ENCODE data around the gene GALNT7.
"Not testable (repeated sequence)": the region's sequence is repeated elsewhere in the genome, so short reads cannot be mapped to it uniquely, and the experiment has no call there.

The GALNT7 gene

DNA sequence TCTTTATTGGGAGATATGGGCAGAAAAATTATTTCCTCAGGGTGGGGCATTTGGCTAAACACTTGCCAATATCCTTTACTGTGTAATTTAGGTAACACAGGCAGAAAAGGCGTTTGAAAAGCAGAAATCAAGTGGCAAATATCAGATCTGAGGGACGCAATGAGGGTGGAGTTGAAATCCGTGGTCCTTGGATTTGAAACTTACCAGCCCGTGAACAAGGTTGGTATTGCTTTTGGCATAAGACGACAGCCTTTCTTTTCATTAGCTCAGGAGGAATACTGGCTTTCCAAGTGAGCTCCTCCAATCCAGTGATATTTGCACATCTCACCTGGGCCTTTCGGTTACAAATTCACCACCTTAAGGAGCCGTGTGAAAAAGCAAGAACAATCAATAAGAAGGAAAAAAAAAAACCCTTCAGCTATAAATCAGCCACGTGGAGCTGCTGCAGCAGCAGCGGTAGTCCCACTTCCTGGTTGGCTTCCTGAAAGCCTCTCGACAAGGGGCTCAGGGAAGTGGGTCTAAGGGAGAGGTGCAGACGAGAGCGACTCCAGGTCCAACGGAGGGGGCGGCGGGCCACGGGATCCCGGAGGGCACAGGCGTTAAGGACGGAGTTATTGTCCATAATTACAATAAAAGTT lies 734 bp upstream of the GALNT7 start:
- peak; percentile 10 to 45 for DNase-seq

DNA sequence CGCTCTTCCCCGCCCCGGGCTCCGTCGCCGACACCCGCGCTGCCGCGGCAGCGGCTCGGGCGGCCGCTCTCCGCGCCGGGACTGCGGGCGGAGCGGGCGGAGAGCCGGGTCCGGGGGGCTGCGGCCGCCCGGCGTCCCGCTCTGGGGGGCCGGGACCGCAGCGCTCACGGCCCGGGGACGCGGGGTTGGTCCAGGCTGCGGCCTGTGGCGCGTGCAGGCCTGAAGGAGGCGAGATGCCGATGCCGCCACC lies 492 bp downstream of the GALNT7 start:
- no peak for DNase-seq

- peak in 1 of 2 experiments; percentile 36 for DNase-seq
Measured at GRCh38 chr4:173169428-173170181, 994 bp downstream of the GALNT7 start.

DNA sequence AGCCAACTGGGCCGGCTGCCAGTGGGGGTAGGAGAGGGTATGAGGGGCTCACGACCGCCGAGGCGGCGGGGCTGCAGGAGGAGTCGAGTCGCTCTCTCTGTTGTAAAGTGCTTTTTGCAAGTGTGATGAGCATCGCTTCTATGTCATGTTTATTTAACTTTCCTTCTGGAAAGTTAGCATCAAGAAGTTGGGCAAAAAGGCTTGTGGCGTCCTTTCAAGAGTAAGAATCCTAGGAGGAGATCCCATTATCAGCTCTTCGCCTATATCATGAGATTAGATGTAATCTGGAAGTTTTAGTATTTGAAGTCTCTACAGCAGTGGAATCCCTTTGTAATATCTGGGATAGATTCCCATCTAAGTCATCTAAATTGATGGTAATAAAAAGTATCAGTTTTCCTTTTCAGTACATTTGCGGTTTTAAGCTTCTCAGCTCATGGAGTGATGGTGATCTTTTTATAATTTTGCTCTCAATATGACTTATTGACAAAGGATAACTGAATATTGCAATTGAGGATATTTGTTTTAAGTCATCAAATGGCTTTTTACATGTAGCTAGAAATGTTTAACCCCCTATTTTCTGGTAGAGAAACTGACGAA lies 1.7 kb downstream of the GALNT7 start:
- DNase-seq, result peak in 1 of 2 experiments; percentile 10

GRCh38 chr4:173171098-173171497 lies 2.5 kb downstream of the GALNT7 start:
- peak in 1 of 2 experiments; percentile 21 for DNase-seq

GRCh38 chr4:173171987-173172386 lies 3.4 kb downstream of the GALNT7 start:
- no peak for DNase-seq

- no peak for DNase-seq
Measured at GRCh38 chr4:173174184-173174583, 5.6 kb downstream of the GALNT7 start.

- DNase-seq, result no peak
Measured at GRCh38 chr4:173174594-173175012, 6.0 kb downstream of the GALNT7 start.

DNA sequence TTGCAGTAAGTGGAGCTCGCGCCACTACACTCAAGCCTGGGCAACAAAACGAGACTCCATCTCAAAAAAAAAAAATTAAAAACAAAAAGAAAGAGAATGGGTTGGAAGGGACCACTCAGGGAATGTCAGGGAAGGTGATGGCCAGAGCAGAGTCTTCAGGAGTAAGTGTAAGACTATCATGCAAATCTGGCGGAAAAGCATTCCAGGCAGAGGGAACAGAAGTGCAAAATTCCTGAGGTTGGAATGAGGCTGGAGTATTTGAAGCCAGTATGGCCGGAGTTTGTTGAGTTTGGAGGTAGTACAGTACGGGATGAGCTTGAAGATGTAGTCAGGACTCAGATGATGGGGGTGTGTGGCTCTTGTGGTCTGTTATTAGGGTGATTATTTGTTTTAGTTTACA lies 7.4 kb downstream of the GALNT7 start:
- no peak for DNase-seq

DNA sequence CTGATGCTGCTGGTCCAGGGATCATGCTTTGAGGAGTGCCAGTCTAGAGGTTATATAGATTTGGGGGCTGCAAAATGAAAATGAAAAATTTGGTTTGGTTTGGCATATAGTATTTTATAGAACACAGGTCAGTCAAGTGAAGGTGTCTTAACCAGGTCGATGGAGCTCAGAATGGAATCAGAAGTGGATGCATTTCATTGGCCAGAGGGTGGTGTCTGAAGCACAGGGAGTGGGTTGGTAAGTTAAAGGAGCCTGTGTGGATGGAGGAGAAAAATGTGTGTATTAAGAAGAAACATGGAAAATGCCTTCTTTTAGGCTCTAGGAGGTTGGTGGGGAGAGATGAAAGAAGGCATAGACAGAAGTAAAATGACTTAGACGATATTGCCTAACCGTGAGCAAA lies 8.6 kb downstream of the GALNT7 start:
- DNase-seq, result no peak

DNA sequence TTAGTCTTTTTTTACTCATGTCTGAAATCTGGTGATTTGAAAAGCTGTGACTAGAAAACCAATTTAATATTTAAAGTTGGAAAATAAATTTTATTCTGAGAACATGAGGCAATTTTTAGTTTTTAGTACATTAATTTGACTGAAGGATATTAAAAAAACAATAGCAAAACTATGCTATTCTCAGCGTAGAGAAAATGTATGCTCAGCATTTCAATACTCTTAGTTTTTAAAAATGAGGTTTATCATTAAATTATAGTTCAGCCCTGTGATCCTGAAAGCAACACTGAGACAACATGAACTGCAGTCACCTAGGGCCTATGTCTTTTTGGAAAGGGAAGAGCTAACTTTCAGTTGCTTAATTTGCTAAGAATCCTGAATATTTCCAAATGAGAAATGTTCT lies 9.5 kb downstream of the GALNT7 start:
- no peak for DNase-seq

GRCh38 chr4:173181848-173182247 lies 13.2 kb downstream of the GALNT7 start:
- no peak for DNase-seq

DNA sequence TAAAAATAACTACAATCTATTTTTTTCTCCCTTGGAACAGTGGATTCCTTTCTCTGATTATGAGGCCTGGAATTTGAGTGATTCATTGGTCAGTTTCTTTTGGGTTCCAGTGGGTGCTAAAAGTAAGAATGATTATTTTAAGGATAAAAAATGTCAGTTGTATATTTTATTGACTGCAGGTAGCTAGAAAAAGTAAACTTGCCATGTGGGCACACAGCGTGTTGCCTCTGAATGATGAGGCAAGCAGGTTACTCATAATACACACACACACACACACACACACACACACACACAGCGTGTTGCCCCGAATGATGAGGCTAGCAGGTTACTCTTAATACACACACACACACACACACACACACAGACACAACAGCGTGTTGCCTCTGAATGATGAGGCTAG lies 13.8 kb downstream of the GALNT7 start:
- no peak for DNase-seq

- not testable (repeated sequence) for DNase-seq
Measured at GRCh38 chr4:173183659-173184247, 15.1 kb downstream of the GALNT7 start.

- peak; percentile 50 to 77 for DNase-seq
Measured at GRCh38 chr4:173185847-173186510, 17.4 kb downstream of the GALNT7 start.

DNA sequence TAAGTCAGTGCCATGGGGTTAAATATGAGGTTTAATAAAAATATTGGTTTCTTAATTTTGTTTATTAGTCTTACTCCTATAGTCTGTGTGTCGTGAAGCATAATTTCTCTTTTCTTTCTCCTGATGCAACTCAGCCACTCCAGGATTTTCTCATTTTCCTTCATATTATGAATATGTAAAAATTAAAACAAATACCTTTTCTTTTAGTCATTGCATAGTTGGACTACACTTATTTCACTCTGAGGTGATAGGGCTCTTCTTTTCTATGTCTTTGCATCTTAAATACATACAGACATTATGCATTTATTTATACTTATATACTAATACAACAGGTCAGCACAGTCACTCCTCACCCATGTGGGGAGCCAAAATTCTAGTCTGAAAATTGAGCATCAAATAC lies 19.1 kb downstream of the GALNT7 start:
- no peak for DNase-seq

- no peak for DNase-seq
Measured at GRCh38 chr4:173188648-173189047, 20.0 kb downstream of the GALNT7 start.

GRCh38 chr4:173189117-173189693 lies 20.6 kb downstream of the GALNT7 start:
- no peak for DNase-seq

GRCh38 chr4:173191623-173192041 lies 23.0 kb downstream of the GALNT7 start:
- no peak for DNase-seq

DNA sequence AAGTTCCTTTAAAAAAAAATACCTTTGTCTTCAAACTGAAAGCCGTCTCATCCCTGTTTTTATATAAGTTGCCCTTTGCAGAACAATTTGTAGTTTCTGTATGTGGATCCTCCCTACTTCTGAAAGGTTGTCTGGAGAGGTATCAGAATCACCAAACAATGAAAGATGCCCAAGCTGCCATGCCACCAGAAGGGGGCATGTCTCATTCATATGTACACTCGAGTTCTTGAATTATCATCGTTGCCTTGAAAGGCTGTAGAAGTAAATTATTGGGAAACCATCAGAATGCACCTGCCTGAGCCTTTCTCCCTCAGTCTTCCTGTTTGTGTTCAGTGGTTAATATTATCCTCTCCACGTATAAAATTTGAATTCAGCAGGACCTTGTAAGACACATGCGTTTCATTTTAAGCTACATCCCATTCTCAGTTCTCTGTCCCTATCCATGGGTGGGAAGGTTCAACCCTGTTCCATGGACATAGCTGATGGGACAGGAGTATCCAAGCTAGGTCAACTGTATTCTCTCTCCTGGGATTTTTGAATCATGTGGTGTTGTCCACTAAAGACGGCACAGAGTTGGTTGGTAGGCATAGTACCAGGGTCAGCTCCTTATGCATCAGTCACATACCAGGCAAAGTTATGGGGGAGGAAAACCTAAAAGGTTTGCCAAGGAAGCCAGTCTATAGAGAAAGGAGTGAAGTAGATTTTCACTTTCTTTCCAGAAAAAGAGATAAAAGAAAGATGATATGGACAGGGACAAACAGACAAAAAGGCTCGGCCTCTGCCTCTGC lies 24.0 kb downstream of the GALNT7 start:
- no peak for DNase-seq

GRCh38 chr4:173194157-173194556 lies 25.5 kb downstream of the GALNT7 start:
- no peak for DNase-seq

DNA sequence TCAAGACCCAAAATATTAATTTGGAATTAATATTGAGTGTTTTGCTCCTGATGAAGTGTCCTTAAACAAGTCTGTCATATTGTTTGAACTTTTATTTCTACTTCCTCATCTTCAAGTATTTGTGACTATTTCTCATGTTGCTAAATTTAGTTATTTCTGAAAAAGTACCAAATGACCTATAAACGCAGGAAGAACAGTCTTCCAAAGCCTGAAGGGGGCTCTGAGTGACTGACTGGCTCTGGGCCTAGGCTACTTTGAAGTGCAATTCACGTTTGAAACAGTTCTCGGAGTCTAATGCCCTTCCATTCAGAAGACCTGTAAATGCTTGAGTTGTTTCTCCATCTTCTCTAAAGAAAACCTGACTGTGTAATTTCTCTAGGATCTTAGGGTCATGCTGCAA lies 26.5 kb downstream of the GALNT7 start:
- DNase-seq, result no peak
